Endometrial microvascular endothelial cells (primary cell): ENCODE measurements around the gene CCDC158. TPM values are rescaled to one million over a fixed set of nuclear protein-coding genes. Genes with fewer than 3 reads are reported as not detected.
"Not testable (repeated sequence)": the region's sequence is repeated elsewhere in the genome, so short reads cannot be mapped to it uniquely, and the experiment has no call there.

Source experiments
- in situ Hi-C: cut with HindIII; loops from 2 replicates; pipeline ENCODE4 v1.10.0; 2017; ENCODE audit warnings: low sequenced_read_pairs, low pct_unique_long_range_greater_than_20kb; ENCODE audit errors: inconsistent ontology term
- total RNA-seq: library from RNA; depleted of rRNA; stranded (reverse); fragments of >200 nt; gene quantifications from one replicate; pipeline ENCODE4 v1.2.3, GENCODE V29; 2015; ENCODE audit errors: inconsistent ontology term

CCDC158 gene
- total RNA-seq, 1 donor from 2014 or later = not detected

DNA sequence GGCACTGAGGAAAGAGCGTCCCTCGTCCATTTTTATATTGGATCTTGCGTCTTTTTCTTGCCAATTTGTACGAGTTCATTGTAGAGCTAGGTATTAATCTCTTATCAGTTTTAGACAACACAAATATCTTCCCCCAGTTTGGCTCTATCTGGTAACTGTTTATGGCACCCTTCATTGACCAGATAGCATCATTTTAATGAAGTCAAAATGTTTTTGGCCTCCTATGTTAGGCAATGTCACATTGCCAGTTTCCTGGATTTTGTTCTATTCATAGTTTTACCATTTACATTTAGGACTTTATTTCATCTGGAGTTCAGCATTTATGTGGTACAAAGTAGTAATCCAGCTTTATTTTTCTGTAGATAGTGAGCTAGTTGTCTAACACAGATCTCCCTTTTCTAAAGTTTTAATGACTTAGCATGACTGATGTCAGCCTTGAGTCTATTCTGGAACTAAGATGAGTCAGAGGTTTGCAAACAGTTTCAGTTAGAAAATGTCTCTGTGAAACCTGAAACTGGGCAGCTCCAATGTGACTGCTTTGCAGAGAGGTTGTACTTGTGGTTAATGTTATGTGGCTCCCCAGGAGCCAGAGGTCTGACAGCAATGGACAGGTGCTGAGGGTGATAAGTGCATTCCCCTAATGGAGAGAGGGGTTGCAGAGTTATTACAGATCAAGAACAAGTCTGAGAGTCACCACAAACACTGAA is 119.7 kb downstream of the CCDC158 start:
- in situ Hi-C loops = no loop called here

GRCh38 chr4:76300012-76300411 is 120.9 kb downstream of the CCDC158 start:
- in situ Hi-C loops = no loop called here

DNA sequence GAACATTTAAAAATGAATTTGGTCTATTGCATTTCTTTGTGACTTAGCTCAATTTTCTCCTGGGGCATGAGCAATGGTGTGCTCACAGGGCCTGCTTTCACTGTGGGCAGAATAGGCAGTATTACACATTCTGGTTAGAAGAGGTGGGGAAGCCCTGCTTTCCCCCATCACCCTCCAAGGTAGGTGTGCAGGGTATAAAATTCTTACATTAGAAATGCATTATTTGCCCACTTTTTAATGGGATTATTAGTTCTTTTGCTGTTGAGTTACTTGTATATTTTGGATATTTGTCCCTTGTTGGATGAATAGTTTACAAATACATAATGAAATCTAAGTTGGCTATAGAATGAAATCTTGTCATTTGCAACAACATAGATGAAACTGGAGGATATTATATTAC is 122.7 kb downstream of the CCDC158 start:
- in situ Hi-C loops = no loop called here

DNA sequence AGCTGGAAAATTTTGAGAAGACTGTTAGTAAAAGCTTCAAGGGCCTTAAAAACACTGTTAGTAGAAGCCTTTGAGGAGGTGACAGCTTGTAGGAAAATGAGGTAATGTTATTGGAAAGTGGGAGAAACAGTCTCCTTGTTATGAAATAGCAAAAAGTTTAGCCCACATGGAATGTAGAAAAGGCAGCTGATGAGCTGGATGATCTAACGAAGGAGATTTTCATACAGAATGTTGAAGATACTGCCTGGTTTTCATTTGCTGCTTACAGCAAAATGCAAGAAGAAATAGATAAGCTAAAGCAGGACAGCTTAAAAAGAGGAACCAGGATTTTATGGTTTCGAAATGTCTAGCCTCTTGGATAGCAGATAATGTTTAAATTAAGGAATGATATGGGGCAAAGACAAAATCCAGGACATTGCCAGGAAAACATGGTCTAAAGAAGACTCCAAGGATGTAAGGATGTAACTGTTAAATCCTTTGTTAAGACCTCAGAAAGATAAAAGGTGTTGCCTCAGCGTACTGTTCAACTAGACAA is 124.6 kb downstream of the CCDC158 start:
- in situ Hi-C loops = no loop called here

- in situ Hi-C loops = no loop called here
Observed at GRCh38 chr4:76293772-76294171, 127.2 kb downstream of the CCDC158 start.

DNA sequence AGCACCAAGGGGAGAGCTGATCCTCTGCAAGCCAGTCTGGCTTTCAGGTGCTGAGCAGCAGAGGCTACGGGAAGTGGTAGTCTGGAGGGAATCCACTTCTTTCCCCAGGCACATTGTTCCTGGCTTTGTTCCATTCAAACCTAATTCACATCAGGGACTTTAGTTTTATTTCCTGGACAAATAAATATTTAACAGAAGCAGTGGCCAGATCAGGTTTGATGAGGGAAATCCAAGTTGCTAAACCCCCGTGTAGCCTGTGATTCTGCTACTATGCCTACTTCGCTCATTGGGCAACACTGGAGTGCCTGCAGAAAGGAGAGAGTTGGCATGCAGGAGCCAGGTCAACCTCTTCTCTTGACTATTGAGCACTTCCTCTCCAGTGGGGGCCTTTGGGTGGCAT is 128.2 kb downstream of the CCDC158 start:
- in situ Hi-C loops = no loop called here

DNA sequence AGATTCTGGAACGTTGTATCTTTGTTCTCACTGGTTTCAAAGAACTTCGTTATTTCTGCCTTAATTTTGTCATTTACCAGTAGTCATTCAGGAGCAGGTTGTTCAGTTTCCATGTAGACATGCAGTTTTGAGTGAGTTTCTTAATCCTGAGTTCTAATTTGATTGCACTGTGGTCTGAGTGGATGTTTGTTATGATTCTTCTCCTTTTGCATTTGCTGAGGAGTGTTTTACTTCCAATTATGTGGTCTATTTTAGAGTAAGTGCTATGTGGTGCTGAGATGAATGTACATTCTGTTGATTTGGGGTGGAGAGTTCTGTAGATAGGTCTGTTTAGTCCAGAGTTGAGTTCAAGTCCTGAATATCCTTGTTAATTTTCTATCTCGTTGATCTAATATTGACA is 133.1 kb downstream of the CCDC158 start:
- in situ Hi-C loops = not testable (repeated sequence)

DNA sequence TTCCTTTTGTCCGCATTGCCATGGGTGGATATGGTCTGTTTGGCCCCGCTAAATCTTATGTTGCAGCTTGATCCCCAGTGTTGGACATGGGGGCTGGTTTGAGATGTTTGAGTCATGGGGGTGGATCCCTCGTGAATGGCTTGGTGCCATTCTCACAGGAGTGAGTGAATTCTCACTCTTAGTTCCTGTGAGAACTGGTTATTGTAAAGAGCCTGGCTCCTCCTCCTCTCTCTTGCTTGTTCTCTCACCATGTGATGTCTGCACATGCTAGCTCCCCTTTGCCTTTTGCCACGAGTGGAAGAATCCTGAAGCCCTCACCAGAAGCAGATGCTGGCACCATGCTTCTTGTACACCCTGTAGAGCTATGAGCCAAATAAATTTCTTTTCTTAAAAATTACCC is 137.0 kb downstream of the CCDC158 start:
- in situ Hi-C loops = no loop called here

GRCh38 chr4:76282941-76283689 is 137.8 kb downstream of the CCDC158 start:
- in situ Hi-C loops = no loop called here

DNA sequence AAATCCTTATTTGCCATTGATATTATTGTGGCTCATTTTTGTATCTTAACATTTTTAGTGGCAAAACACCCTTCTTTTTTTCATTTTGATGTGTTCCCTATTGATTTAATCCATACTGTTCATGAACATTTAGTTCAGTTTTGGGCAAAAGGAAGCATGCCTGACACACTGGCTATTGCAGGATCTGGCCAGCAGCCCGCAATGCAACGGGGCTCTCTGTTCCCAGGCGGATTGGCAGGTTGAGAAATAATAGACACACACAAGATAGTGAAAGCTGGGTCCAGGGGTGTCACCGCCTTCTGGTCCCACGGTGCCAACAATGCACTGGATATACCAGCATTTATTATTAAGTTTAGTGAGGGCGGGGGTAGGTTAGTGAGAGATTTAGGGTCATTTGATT is 139.3 kb downstream of the CCDC158 start:
- in situ Hi-C loops = not testable (repeated sequence)

- in situ Hi-C loops = no loop called here
Observed at GRCh38 chr4:76280488-76281441, 140.2 kb downstream of the CCDC158 start.

DNA sequence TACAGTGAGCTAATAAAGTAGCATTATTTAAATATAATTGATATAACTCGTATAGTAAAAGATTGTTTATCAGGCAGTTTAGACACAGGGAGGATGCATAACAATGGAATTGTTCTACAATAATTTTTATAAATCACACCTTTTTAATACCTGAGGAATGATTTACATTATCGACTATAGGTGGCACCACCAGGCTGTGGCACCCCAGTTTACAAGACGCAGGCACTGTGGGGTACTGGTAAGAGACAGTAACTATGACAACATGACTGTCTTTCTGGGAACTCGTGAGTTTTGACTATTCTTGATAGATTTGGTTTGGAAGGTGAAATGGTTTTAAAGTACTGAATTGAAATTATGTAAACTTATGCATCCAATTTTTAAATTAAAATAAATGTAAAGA is 141.5 kb downstream of the CCDC158 start:
- in situ Hi-C loops = no loop called here

GRCh38 chr4:76278583-76278982 is 142.4 kb downstream of the CCDC158 start:
- in situ Hi-C loops = no loop called here

GRCh38 chr4:76277667-76278066 is 143.3 kb downstream of the CCDC158 start:
- in situ Hi-C loops = no loop called here

GRCh38 chr4:76276813-76277212 is 144.1 kb downstream of the CCDC158 start:
- in situ Hi-C loops = no loop called here

- in situ Hi-C loops = no loop called here
Observed at GRCh38 chr4:76275486-76276124, 145.3 kb downstream of the CCDC158 start.

- in situ Hi-C loops = no loop called here
Observed at GRCh38 chr4:76272999-76273398, 147.9 kb downstream of the CCDC158 start.

DNA sequence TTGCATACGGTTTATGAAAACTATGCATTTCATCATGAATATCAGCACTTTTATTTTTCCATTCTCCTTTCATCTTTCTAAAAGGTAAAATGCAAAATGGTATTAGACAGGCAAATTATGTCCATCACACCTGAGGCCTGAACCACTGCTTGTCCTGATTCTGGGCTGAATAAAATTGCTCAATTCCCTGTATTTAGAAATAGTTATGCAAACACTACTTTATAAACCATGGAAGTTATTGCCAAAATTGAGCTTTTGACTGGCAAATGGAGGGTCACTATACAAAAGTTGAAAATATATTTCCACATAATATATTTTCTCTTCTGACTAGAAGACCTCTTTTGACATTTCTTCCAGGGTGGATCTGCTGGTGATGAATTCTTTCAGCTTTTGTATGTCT is 148.4 kb downstream of the CCDC158 start:
- in situ Hi-C loops = no loop called here

GRCh38 chr4:76272073-76272472 is 148.9 kb downstream of the CCDC158 start:
- in situ Hi-C loops = no loop called here
